ENCODE results near the gene TRAPPC12.

Gene TRAPPC12

DNA sequence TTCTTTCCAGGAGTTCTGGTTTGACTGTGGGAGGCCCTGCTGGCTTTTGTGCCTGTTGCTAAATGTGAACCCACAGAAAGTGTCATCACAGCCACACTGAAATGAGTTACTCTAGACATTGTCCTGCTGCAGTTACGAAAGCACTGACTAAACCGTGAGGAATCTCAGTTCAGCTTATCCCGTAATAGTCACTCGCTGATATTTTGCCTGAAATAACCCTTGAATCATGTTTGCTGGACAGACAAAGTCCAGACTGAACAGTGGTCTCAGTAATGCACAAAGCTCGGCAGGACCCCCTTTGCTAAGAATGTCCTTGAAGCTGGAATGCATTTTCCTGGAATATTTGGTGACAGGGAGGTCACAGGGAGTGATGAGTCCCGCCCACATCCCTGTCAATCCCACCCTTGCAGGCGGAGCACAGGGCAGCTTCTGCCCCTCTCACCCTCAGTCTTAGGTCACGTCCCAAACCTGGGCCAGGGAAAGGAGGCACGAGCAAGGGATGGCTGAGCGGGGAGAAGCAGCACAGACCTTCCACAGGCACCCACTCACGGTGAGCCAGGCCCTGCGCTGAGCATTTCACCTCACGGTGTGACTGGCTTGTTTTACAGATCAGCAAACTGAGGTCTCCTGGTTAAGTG is 86.5 kb downstream of the TRAPPC12 start:
- Mint-ChIP-seq H3K4me3 (no peak overlapping the region), H3K9me3 (no peaks in the 10 kb centered on the region), H3K27me3 (ENCODE audit: low read depth) (no peaks in the 10 kb centered on the region), H3K27ac (no peak overlapping the region), H3K36me3 (ENCODE audit: low read depth) (peaks cover 18% of the 10 kb centered on the region), H3K4me1 (ENCODE audit: low read depth) (peaks cover 3% of the 10 kb centered on the region)

DNA sequence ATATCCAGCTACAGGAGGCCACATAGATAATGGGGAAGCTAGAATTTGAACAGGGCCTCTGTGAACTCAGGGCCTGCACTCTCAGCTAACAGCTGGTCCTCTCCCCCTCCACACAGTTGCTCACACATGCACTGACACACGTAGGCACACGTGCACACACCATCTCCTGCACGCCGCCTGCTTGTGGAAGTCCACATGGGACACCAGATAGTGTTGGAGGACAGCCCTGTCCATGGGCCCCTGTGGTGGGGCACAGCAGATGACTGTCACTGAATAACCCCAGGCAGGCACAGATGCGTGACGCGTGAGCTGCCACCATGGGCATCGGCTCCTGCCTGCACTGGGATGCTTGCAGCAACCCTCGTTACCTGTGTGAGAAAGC is 87.0 kb downstream of the TRAPPC12 start:
- Mint-ChIP-seq H3K36me3 (ENCODE audit: low read depth) (peaks cover 18% of the 10 kb centered on the region), H3K4me3 (no peak overlapping the region), H3K27ac (no peak overlapping the region), H3K4me1 (ENCODE audit: low read depth) (peaks cover 3% of the 10 kb centered on the region), H3K9me3 (no peaks in the 10 kb centered on the region), H3K27me3 (ENCODE audit: low read depth) (no peaks in the 10 kb centered on the region)

DNA sequence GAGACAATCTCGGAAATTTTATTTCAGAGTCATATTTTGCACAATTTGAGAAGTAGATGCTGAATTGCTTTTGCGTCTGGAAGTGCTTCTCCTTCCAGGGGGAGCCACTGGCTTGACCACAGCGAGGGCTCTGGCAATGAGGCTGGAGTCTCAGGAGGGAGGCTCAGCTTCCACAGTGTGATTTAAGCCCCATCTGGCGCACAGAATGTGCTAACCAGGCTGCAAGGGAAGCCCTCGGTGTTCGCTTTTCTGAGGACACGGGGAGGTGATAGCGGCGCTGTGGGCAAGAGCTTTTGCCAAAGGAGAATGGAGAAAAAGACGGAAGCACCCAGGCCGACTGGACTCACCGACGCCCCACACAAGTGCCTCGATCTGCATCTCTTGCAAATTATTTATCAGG is 87.5 kb downstream of the TRAPPC12 start:
- no peaks in the 10 kb centered on the region for H3K9me3 Mint-ChIP-seq
- no peaks in the 10 kb centered on the region for H3K27me3 Mint-ChIP-seq (ENCODE audit: low read depth)
- H3K27ac Mint-ChIP-seq: no peak overlapping the region
- peaks cover 3% of the 10 kb centered on the region for H3K4me1 Mint-ChIP-seq (ENCODE audit: low read depth)
- H3K36me3 Mint-ChIP-seq (ENCODE audit: low read depth): peaks cover 18% of the 10 kb centered on the region
- no peak overlapping the region for H3K4me3 Mint-ChIP-seq

- Mint-ChIP-seq H3K36me3 (ENCODE audit: low read depth) (peaks cover 22% of the 10 kb centered on the region), H3K4me1 (ENCODE audit: low read depth) (no peaks in the 10 kb centered on the region), H3K27ac (no peak overlapping the region), H3K4me3 (no peak overlapping the region), H3K9me3 (no peaks in the 10 kb centered on the region), H3K27me3 (ENCODE audit: low read depth) (no peaks in the 10 kb centered on the region)
Measured at GRCh38 chr2:3467654-3468053, 88.2 kb downstream of the TRAPPC12 start.

DNA sequence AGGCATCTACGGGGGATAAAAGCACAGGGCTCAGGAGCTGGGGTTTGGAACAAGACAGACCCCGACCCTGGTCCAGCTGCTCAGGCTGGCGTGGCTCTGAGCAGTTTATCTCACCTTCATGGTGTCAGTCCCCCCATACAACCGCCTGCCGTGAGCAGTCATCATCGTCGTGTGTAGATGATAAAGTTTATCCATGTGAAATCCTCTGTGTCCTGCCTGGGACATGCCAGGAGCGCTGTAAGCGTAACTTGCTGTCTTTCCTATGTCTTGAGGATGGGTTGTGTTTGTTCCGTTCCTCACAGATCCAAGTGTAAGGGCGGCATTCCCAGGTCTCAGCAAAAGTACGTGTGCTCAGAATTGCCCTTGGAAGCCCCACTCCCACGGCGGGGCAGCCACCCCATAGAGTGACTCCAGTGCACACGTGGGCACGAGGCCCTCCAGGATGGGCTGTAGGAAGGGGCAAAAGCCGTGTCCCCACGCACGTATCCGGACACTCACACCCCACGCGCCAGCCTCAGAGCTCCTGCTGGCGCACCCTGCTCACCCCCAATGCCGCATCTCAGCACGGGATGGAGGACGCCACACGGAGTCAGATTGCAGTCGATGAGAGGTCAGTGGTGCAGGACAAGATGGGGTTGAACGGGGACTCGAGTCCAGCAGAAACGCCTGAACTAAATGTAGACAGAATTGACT is 88.9 kb downstream of the TRAPPC12 start:
- peaks cover 22% of the 10 kb centered on the region for H3K36me3 Mint-ChIP-seq (ENCODE audit: low read depth)
- no peak overlapping the region for H3K4me3 Mint-ChIP-seq

DNA sequence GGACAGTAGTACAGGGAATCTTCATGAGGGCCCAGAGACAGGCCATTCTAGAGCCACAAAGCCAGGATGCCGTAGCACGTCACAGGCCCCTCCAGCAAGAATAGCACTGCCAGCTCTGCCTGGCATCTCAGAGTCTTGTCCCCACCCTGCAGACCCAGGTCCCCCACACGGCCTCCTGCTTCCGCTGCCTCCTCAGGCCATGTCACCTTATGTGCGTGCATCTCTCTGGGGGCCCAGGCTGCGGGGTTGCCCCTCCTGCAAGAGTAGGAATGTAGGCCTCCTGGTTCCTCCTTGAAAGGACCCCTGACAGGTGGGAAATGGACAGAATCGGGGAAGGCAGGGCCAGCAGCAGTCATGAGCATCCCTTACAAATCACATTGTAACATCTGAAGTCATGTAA is 90.0 kb downstream of the TRAPPC12 start:
- Mint-ChIP-seq H3K9me3 (no peaks in the 10 kb centered on the region), H3K4me3 (no peak overlapping the region), H3K27me3 (ENCODE audit: low read depth) (no peaks in the 10 kb centered on the region), H3K4me1 (ENCODE audit: low read depth) (no peaks in the 10 kb centered on the region), H3K27ac (no peak overlapping the region), H3K36me3 (ENCODE audit: low read depth) (peaks cover 22% of the 10 kb centered on the region)

More for the DNA sequence above, 88.9 kb downstream of the TRAPPC12 start:
- no peaks in the 10 kb centered on the region for H3K9me3 Mint-ChIP-seq
- no peaks in the 10 kb centered on the region for H3K4me1 Mint-ChIP-seq (ENCODE audit: low read depth)
- H3K27ac Mint-ChIP-seq: no peak overlapping the region
- H3K27me3 Mint-ChIP-seq (ENCODE audit: low read depth): no peaks in the 10 kb centered on the region

DNA sequence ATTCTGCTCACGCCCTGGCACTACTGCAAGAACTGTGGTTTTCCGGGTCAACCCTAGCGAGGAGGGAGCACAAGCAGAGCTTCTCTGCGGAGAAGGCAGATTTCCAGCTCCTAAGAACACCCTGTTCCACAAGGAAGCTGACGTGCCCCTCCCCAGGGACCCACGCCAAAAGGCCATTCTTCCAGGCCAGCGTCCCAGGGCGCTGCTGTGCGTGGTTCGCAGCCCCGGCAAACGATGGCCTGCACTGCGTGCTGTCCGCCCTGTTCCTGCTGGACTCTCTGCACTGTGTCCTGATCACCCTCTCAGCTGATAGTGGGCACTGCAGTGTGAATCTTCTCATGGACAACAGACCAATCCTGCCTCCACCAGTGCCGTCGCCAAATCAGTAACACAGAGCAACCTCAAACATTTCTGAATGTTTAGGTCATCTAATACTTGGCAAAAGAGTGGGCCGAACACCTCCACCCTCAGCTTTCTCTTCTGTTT is 90.7 kb downstream of the TRAPPC12 start:
- H3K36me3 Mint-ChIP-seq (ENCODE audit: low read depth): peaks cover 22% of the 10 kb centered on the region
- H3K27ac Mint-ChIP-seq: no peak overlapping the region
- H3K27me3 Mint-ChIP-seq (ENCODE audit: low read depth): no peaks in the 10 kb centered on the region
- H3K9me3 Mint-ChIP-seq: no peaks in the 10 kb centered on the region
- H3K4me3 Mint-ChIP-seq: no peak overlapping the region
- no peaks in the 10 kb centered on the region for H3K4me1 Mint-ChIP-seq (ENCODE audit: low read depth)

DNA sequence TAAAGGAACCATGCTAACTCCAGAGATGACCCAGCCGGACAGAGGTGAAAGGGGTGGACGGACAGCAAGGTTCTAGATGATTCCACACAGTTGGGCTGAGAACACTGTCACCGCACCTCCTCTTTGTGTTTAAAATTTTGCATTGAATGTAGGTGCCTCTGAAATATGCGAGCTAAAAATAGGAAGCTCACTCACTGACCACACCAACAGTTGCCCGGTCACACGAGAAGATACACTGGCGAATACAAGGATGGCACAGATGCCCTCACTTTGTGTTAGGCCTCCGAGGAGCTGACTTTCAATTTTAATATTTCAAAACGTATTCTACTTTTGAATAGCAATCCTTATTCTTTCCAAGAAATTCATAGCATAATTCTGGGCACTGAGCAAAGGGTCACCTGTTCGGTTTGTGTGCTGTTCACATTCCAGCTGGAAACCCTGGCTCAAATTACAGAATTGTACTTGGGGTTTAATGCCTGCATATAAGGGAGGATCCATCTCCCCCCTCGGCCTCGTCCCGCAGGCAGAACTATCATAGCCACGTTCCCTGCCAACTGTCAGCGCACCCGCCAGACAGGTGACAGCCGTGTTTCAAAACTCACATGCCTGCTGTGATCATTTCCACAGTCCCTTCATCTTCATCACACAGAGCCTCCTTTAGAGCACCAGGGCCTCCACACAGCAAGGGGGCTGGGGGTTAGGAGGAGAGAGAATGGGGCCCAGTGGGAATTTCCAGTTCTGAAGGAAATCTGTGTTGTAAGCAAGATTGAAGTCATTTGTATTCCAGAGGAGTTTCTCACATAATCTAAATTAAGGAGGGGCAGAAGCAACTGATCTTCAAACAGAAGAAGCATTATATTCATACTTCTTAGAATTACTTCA is 91.6 kb downstream of the TRAPPC12 start:
- H3K4me3 Mint-ChIP-seq: no peak overlapping the region
- no peaks in the 10 kb centered on the region for H3K9me3 Mint-ChIP-seq
- H3K27ac Mint-ChIP-seq: no peak overlapping the region
- H3K27me3 Mint-ChIP-seq (ENCODE audit: low read depth): no peaks in the 10 kb centered on the region
- no peaks in the 10 kb centered on the region for H3K4me1 Mint-ChIP-seq (ENCODE audit: low read depth)
- peaks cover 22% of the 10 kb centered on the region for H3K36me3 Mint-ChIP-seq (ENCODE audit: low read depth)

GRCh38 chr2:3472296-3472695 is 92.8 kb downstream of the TRAPPC12 start:
- H3K36me3 Mint-ChIP-seq (ENCODE audit: low read depth): peaks cover 22% of the 10 kb centered on the region
- H3K9me3 Mint-ChIP-seq: no peaks in the 10 kb centered on the region
- no peaks in the 10 kb centered on the region for H3K27me3 Mint-ChIP-seq (ENCODE audit: low read depth)
- H3K4me3 Mint-ChIP-seq: no peak overlapping the region
- H3K4me1 Mint-ChIP-seq (ENCODE audit: low read depth): no peaks in the 10 kb centered on the region
- H3K27ac Mint-ChIP-seq: no peak overlapping the region

DNA sequence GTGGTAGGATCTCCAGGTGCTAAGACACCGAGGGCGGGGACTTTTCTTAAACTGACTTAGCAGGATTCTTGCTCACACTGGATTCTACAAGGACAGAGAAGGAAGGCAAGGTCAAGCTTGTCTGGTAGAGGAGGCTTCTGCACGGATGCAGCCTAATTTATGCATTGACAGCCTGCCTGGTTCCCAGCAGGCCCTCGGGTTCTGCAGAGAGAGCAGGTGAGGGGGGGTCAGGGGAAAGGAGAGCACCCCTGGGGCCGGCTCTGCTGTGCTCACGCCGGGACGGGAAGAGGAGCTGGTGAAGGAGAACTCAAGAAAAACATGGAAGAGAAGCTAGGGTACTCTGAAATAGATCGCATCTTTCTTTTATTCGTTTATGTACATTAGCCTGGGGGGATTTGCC is 93.5 kb downstream of the TRAPPC12 start:
- Mint-ChIP-seq H3K4me3 (no peak overlapping the region), H3K36me3 (ENCODE audit: low read depth) (peaks cover 21% of the 10 kb centered on the region), H3K27me3 (ENCODE audit: low read depth) (no peaks in the 10 kb centered on the region), H3K9me3 (no peaks in the 10 kb centered on the region), H3K4me1 (ENCODE audit: low read depth) (no peaks in the 10 kb centered on the region), H3K27ac (no peak overlapping the region)

DNA sequence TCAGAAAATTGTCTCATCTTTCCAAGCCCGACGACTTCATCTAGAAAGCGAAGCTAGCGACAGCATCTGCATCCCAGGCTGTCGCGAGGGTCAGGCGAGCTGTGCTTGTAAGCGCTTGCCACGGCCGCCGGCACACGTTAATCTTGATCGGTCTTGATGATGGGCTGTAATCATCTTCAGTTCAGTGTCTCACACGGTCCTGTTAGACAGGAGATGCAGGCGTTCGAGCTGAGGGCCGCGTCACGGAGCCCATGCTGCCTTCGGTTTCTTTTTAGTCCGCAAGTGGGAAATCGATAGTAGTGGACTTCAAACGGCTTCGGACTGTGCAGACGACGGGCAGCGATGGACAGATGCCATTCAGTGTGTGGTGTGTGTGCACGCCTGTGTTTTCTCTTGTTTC is 96.3 kb downstream of the TRAPPC12 start:
- peaks cover 4% of the 10 kb centered on the region for H3K4me1 Mint-ChIP-seq (ENCODE audit: low read depth)
- no peak overlapping the region for H3K27ac Mint-ChIP-seq
- no peaks in the 10 kb centered on the region for H3K27me3 Mint-ChIP-seq (ENCODE audit: low read depth)
- no peak overlapping the region for H3K4me3 Mint-ChIP-seq
- H3K9me3 Mint-ChIP-seq: no peaks in the 10 kb centered on the region
- H3K36me3 Mint-ChIP-seq (ENCODE audit: low read depth): peaks cover 10% of the 10 kb centered on the region

GRCh38 chr2:3476321-3476984 is 97.0 kb downstream of the TRAPPC12 start:
- H3K4me1 Mint-ChIP-seq (ENCODE audit: low read depth): peaks cover 4% of the 10 kb centered on the region
- H3K27ac Mint-ChIP-seq: no peak overlapping the region
- no peak overlapping the region for H3K4me3 Mint-ChIP-seq
- peaks cover 10% of the 10 kb centered on the region for H3K36me3 Mint-ChIP-seq (ENCODE audit: low read depth)
- no peaks in the 10 kb centered on the region for H3K27me3 Mint-ChIP-seq (ENCODE audit: low read depth)
- no peaks in the 10 kb centered on the region for H3K9me3 Mint-ChIP-seq

GRCh38 chr2:3476985-3477327 is 97.5 kb downstream of the TRAPPC12 start:
- Mint-ChIP-seq H3K4me3 (no peak overlapping the region), H3K27ac (no peak overlapping the region), H3K9me3 (no peaks in the 10 kb centered on the region), H3K4me1 (ENCODE audit: low read depth) (peaks cover 4% of the 10 kb centered on the region), H3K36me3 (ENCODE audit: low read depth) (peaks cover 10% of the 10 kb centered on the region), H3K27me3 (ENCODE audit: low read depth) (no peaks in the 10 kb centered on the region)

DNA sequence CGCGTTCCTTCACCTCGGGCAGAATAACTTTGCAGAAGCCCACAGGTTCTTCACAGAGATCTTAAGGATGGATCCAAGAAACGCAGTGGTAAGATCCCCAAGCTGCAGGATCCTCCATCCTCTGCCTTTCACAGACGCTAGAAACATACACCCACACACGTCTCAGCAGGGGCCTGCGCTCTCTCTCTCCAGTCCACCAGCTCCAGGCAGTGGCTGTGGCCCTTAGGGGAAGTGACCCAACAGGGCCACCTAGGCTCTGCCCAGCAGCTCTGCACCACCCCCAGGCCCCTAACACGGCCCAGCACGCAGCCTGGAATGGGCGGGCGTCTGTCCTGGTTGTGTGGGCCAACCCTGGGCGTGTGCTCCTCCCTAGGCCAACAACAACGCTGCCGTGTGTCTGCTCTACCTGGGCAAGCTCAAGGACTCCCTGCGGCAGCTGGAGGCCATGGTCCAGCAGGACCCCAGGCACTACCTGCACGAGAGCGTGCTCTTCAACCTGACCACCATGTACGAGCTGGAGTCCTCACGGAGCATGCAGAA is 99.4 kb downstream of the TRAPPC12 start:
- Mint-ChIP-seq H3K9me3 (no peaks in the 10 kb centered on the region), H3K4me3 (no peak overlapping the region), H3K27ac (no peak overlapping the region), H3K27me3 (ENCODE audit: low read depth) (no peaks in the 10 kb centered on the region), H3K4me1 (ENCODE audit: low read depth) (peaks cover 4% of the 10 kb centered on the region), H3K36me3 (ENCODE audit: low read depth) (peaks cover 5% of the 10 kb centered on the region)
